Type B pancreatic cell (in vitro differentiated cells): ENCODE data around the gene SYPL1. TPM values are rescaled to one million over a fixed set of nuclear protein-coding genes. Genes with fewer than 3 reads are reported as not detected.

Source experiments
- DNase-seq: peaks from one replicate; pipeline ENCODE4 v3.0.0; 2021; ENCODE audit warnings: mixed read lengths; ENCODE audit not compliant: unreplicated experiment; ENCODE audit errors: extremely low spot score
- H3K27ac Mint-ChIP-seq: 2 replicates; pipeline ENCODE4 v1.8.0; 2021; ENCODE audit warnings: mild to moderate bottlenecking, mixed read lengths
- H3K27me3 Mint-ChIP-seq: 2 replicates; pipeline ENCODE4 v1.8.0; 2021; ENCODE audit warnings: mixed read lengths
- H3K36me3 Mint-ChIP-seq: 2 replicates; pipeline ENCODE4 v1.8.0; 2021; ENCODE audit warnings: mixed read lengths
- H3K4me1 Mint-ChIP-seq: one replicate; pipeline ENCODE4 v1.8.0; 2021; ENCODE audit warnings: mixed read lengths; ENCODE audit not compliant: unreplicated experiment
- H3K4me3 Mint-ChIP-seq: 2 replicates; pipeline ENCODE4 v1.8.0; 2021; ENCODE audit warnings: mild to moderate bottlenecking, mixed read lengths
- H3K9me3 Mint-ChIP-seq: 2 replicates; pipeline ENCODE4 v1.8.0; 2021; ENCODE audit warnings: mixed read lengths
- CTCF ChIP-seq: fragments of 200-600 bp; sonication (generic); conservative IDR thresholded peaks from 2 replicates; pipeline ENCODE4 v1.5.0; 2021; ENCODE audit warnings: antibody characterized with exemption, mild to moderate bottlenecking
- total RNA-seq: library from RNA; stranded (reverse); gene quantifications from 2 replicates; pipeline ENCODE4 v1.2.1, GENCODE V29; 2021; ENCODE audit warnings: low replicate concordance

SYPL1 gene
- total RNA-seq, 1 donor from 2014 or later = 59.0 TPM

DNA sequence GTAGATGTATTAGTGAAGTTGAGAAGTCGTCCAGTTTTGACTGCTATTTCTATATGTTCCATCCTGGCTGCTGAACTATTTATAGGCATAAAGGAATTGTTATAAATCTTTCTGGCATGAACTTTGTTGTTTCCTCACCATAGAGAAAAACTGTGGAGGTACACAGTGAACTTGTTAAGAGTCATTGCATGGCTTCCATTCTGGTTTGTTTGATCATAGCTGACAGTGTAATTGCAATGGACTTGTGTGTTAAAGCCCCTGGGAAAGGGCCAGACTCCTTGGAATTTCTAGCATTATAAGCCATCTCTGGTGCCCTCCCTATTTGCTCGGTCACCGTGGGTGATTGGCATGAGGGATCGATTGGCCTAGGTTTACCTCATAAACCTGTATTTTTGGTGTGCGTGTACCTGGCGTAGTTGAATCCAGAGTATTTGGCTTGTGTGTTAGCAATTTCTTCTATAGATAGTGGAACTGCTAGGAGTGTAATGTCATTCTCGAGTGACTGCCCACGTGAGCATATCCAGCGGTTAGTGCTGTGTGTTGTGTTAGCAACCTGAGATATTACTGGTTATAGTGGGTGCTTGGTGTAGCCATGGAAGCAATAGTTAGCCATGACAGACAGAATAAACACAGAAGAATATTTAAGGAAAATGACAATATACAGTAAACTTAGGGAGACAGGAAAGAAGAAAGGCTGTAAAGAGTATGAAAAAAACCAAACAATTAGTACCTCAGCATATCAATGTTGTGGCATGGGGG lies 5.9 kb upstream of the SYPL1 start:
- TF ChIP-seq CTCF = no peak
- peaks cover 4% of the 10 kb centered on the region for H3K27me3 Mint-ChIP-seq
- H3K27ac Mint-ChIP-seq = no peak overlapping the region
- no peaks in the 10 kb centered on the region for H3K4me1 Mint-ChIP-seq
- H3K9me3 Mint-ChIP-seq = no peaks in the 10 kb centered on the region
- H3K36me3 Mint-ChIP-seq = no peaks in the 10 kb centered on the region
- DNase-seq = no peak
- no peak overlapping the region for H3K4me3 Mint-ChIP-seq

GRCh38 chr7:106116161-106116704 lies 4.1 kb upstream of the SYPL1 start:
- Mint-ChIP-seq H3K9me3 (no peaks in the 10 kb centered on the region), H3K27ac (no peak overlapping the region), H3K36me3 (no peaks in the 10 kb centered on the region), H3K4me3 (no peak overlapping the region), H3K4me1 (no peaks in the 10 kb centered on the region), H3K27me3 (no peaks in the 10 kb centered on the region)
- no peak for TF ChIP-seq CTCF
- DNase-seq = no peak

DNA sequence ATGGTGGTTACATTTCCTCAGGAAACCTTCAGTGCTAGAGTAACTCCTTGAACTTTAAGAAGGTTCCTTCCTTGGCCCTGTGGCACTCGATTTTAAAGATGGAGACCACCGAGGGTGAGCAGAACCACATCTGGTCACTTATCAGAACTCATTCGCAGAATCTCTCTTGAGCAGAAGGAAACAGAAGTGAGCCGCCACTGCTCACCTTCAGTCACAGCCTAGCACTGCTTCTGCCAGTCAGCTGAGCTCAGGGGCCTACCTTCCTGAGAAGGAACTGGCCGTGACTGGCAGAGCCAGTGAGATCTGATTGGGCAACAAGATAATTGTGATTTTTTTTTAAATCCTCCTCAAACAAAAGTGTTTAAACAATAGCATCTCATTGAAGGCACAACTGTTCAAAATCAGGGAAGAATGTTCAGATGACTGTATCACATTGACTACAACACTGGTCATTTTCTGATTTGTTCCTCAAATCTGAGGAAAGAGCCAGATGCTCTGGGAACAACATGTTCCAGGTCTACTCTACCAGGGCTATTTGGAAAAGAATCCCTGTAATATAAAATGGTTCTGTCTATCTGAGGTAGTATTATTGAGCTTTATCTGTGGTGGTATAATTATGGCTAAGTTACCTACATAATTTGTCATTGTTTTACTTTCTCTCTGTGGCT lies 2.7 kb upstream of the SYPL1 start:
- Mint-ChIP-seq H3K27me3 (no peaks in the 10 kb centered on the region), H3K9me3 (no peaks in the 10 kb centered on the region), H3K4me1 (peaks cover 7% of the 10 kb centered on the region), H3K36me3 (peaks cover 5% of the 10 kb centered on the region), H3K4me3 (no peak overlapping the region), H3K27ac (no peak overlapping the region)
- TF ChIP-seq CTCF = no peak
- DNase-seq = no peak

GRCh38 chr7:106112972-106113421 lies 885 bp upstream of the SYPL1 start:
- H3K27me3 Mint-ChIP-seq = no peaks in the 10 kb centered on the region
- peaks cover 21% of the 10 kb centered on the region for H3K4me1 Mint-ChIP-seq
- TF ChIP-seq CTCF = no peak
- peaks cover 11% of the 10 kb centered on the region for H3K36me3 Mint-ChIP-seq
- H3K9me3 Mint-ChIP-seq = no peaks in the 10 kb centered on the region
- H3K27ac Mint-ChIP-seq = peak overlapping the region; percentile 91
- no peak for DNase-seq
- H3K4me3 Mint-ChIP-seq = peak overlapping the region; percentile 92

DNA sequence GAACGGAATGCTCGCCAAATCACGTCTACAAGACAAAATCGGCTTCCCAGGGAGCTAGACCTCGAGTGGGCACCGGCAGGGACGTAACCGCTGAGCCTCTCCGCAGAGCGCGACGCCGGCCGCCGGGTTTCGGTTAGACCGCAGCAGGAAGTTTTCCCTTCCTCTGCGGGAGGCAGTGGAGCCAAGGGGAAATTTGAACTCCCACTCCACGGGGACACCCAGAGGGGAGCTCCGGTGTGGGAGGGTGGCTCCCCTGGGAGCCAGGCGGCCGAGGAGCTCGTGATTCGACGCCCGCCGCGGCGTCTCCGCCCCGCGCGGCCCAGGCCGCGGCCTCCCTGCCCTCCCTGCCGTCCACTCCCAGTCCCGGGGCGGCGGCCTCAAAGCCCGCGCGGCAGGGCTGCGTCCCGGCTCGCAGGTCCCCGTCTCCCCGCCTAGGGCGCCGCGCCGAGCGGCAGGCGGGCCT lies 426 bp downstream of the SYPL1 start:
- peak overlapping the region; percentile 92 for H3K4me3 Mint-ChIP-seq
- H3K27me3 Mint-ChIP-seq = no peaks in the 10 kb centered on the region
- TF ChIP-seq CTCF = no peak
- peaks cover 11% of the 10 kb centered on the region for H3K36me3 Mint-ChIP-seq
- no peaks in the 10 kb centered on the region for H3K9me3 Mint-ChIP-seq
- DNase-seq = no peak
- peaks cover 21% of the 10 kb centered on the region for H3K4me1 Mint-ChIP-seq
- peak overlapping the region; percentile 91 for H3K27ac Mint-ChIP-seq
